ENCODE measurements around the gene MINDY4. TPM values are rescaled to one million over a fixed set of nuclear protein-coding genes. Genes with fewer than 3 reads are reported as not detected.

Gene MINDY4
- polyA plus RNA-seq, 1 experiment, result 1.8 TPM

- Histone ChIP-seq H3K9me3 (ENCODE audit: control insufficient read depth, insufficient read depth, low read length) (no peaks in the 10 kb centered on the region), H3K27me3 (ENCODE audit: control insufficient read depth, insufficient read depth, low read length) (no peaks in the 10 kb centered on the region), H3K27ac (ENCODE audit: low read depth, low read length) (no peak overlapping the region), H3K4me3 (ENCODE audit: low read depth, low read length) (no peak overlapping the region)
- no peak for DNase-seq (ENCODE audit: low read depth, low spot score)
- POLR2A ChIA-PET, result no interaction called here
- CTCF ChIA-PET, result interaction anchor here (0.6 to 1.3 kb wide), 3 partner anchors 23 to 346 kb away, joined by 3 read pairs; no protein-coding TSS in a partner anchor
- TF ChIP-seq CTCF (IDR thresholded peaks at IDR 0.05; ENCODE audit: low read depth, low read length), result no peak
Measured at GRCh38 chr7:30776971-30777370, 5.8 kb downstream of the MINDY4 start.

- H3K4me3 ChIP-seq (ENCODE audit: low read depth, low read length), result no peak overlapping the region
- DNase-seq (ENCODE audit: low read depth, low spot score), result no peak
- TF ChIP-seq CTCF (IDR thresholded peaks at IDR 0.05; ENCODE audit: low read depth, low read length), result no peak
- no peaks in the 10 kb centered on the region for H3K9me3 ChIP-seq (ENCODE audit: control insufficient read depth, insufficient read depth, low read length)
- H3K27ac ChIP-seq (ENCODE audit: low read depth, low read length), result no peak overlapping the region
- ChIA-PET POLR2A (no interaction called here), CTCF (interaction anchor here (1.3 kb wide), 1 partner anchor 21 kb away, joined by 3 read pairs; no protein-coding TSS in a partner anchor)
- H3K27me3 ChIP-seq (ENCODE audit: control insufficient read depth, insufficient read depth, low read length), result no peaks in the 10 kb centered on the region
Measured at GRCh38 chr7:30778255-30779025, 7.2 kb downstream of the MINDY4 start.

GRCh38 chr7:30779574-30779973 lies 8.4 kb downstream of the MINDY4 start:
- Histone ChIP-seq H3K4me3 (ENCODE audit: low read depth, low read length) (no peak overlapping the region), H3K9me3 (ENCODE audit: control insufficient read depth, insufficient read depth, low read length) (no peaks in the 10 kb centered on the region), H3K27ac (ENCODE audit: low read depth, low read length) (no peak overlapping the region), H3K27me3 (ENCODE audit: control insufficient read depth, insufficient read depth, low read length) (no peaks in the 10 kb centered on the region)
- TF ChIP-seq CTCF (IDR thresholded peaks at IDR 0.05; ENCODE audit: low read depth, low read length), result no peak
- ChIA-PET POLR2A (no interaction called here), CTCF (interaction anchor here (1.8 kb wide), 1 partner anchor 204 kb away, joined by 5 read pairs; no protein-coding TSS in a partner anchor)
- no peak for DNase-seq (ENCODE audit: low read depth, low spot score)

- no peak for DNase-seq (ENCODE audit: low read depth, low spot score)
- Histone ChIP-seq H3K27ac (ENCODE audit: low read depth, low read length) (no peak overlapping the region), H3K4me3 (ENCODE audit: low read depth, low read length) (no peak overlapping the region), H3K9me3 (ENCODE audit: control insufficient read depth, insufficient read depth, low read length) (no peaks in the 10 kb centered on the region), H3K27me3 (ENCODE audit: control insufficient read depth, insufficient read depth, low read length) (no peaks in the 10 kb centered on the region)
- no peak for TF ChIP-seq CTCF (IDR thresholded peaks at IDR 0.05; ENCODE audit: low read depth, low read length)
- ChIA-PET CTCF (interaction anchor here (1.3 to 1.8 kb wide), 2 partner anchors 158 to 202 kb away, joined by 5 to 6 read pairs; no protein-coding TSS in a partner anchor), POLR2A (no interaction called here)
Measured at GRCh38 chr7:30780941-30781340, 9.7 kb downstream of the MINDY4 start.

GRCh38 chr7:30782690-30783089 lies 11.5 kb downstream of the MINDY4 start:
- Histone ChIP-seq H3K9me3 (ENCODE audit: control insufficient read depth, insufficient read depth, low read length) (no peaks in the 10 kb centered on the region), H3K4me3 (ENCODE audit: low read depth, low read length) (no peak overlapping the region), H3K27ac (ENCODE audit: low read depth, low read length) (no peak overlapping the region), H3K27me3 (ENCODE audit: control insufficient read depth, insufficient read depth, low read length) (no peaks in the 10 kb centered on the region)
- no peak for TF ChIP-seq CTCF (IDR thresholded peaks at IDR 0.05; ENCODE audit: low read depth, low read length)
- DNase-seq (ENCODE audit: low read depth, low spot score), result no peak
- ChIA-PET POLR2A (interaction anchor here (0.6 kb wide), 1 partner anchor 1650 kb away, joined by 8 read pairs; no protein-coding TSS in a partner anchor), CTCF (no interaction called here)
